ENCODE measurements around the gene MAP3K7.

Gene MAP3K7

GRCh38 chr6:90596967-90597539, 10.2 kb upstream of the MAP3K7 start:
- 0 out of 2 replicates have a peak overlapping the region, but pooled peaks have one; percentile 14 for H2AFZ ChIP-seq (ENCODE audit: low read length)
- no peak for DNase-seq
- no peak overlapping the region for H3K4me3 ChIP-seq (ENCODE audit: low read length)
- H3K4me1 ChIP-seq (ENCODE audit: low read length) = no peaks in the 10 kb centered on the region
- H4K20me1 ChIP-seq (ENCODE audit: insufficient read depth, low read length) = no peaks in the 10 kb centered on the region
- H3K9me3 ChIP-seq (replicated peaks; ENCODE audit: insufficient read depth, low read length) = no peaks in the 10 kb centered on the region
- H3K36me3 ChIP-seq (replicated peaks; ENCODE audit: insufficient read depth, low read length) = no peaks in the 10 kb centered on the region
- H3K27ac ChIP-seq (ENCODE audit: low read length) = no peak overlapping the region
- H3F3A ChIP-seq (ENCODE audit: insufficient read depth, low read length) = no peaks in the 10 kb centered on the region
- no peak overlapping the region for H3K9ac ChIP-seq (ENCODE audit: low read length)
- H3K79me2 ChIP-seq (ENCODE audit: low read length) = no peaks in the 10 kb centered on the region
- no peaks in the 10 kb centered on the region for H3K9me2 ChIP-seq (replicated peaks; ENCODE audit: insufficient read depth, low read length)
- H3K27me3 ChIP-seq (replicated peaks; ENCODE audit: insufficient read depth, low read length) = no peaks in the 10 kb centered on the region
- TF ChIP-seq CTCF (IDR thresholded peaks at IDR 0.05; ENCODE audit: low read length) (no peak), EZH2 (optimal IDR thresholded peaks at IDR 0.05; ENCODE audit: low read depth, low read length) (no peak), EZH2phosphoT487 (IDR thresholded peaks at IDR 0.05; ENCODE audit: low read length) (no peak)
- H3K4me2 ChIP-seq (ENCODE audit: low read depth, low read length) = no peak overlapping the region

GRCh38 chr6:90595854-90596253, 9.0 kb upstream of the MAP3K7 start:
- Histone ChIP-seq H3F3A (ENCODE audit: insufficient read depth, low read length) (no peaks in the 10 kb centered on the region), H3K27ac (ENCODE audit: low read length) (no peak overlapping the region), H2AFZ (ENCODE audit: low read length) (no peak overlapping the region), H3K9ac (ENCODE audit: low read length) (no peak overlapping the region), H3K4me3 (ENCODE audit: low read length) (no peak overlapping the region), H3K9me2 (replicated peaks; ENCODE audit: insufficient read depth, low read length) (no peaks in the 10 kb centered on the region), H3K36me3 (replicated peaks; ENCODE audit: insufficient read depth, low read length) (no peaks in the 10 kb centered on the region), H3K27me3 (replicated peaks; ENCODE audit: insufficient read depth, low read length) (no peaks in the 10 kb centered on the region), H3K4me1 (ENCODE audit: low read length) (no peaks in the 10 kb centered on the region), H3K79me2 (ENCODE audit: low read length) (no peaks in the 10 kb centered on the region), H3K4me2 (ENCODE audit: low read depth, low read length) (no peak overlapping the region), H3K9me3 (replicated peaks; ENCODE audit: insufficient read depth, low read length) (no peaks in the 10 kb centered on the region), H4K20me1 (ENCODE audit: insufficient read depth, low read length) (no peaks in the 10 kb centered on the region)
- TF ChIP-seq EZH2phosphoT487 (IDR thresholded peaks at IDR 0.05; ENCODE audit: low read length) (no peak), EZH2 (optimal IDR thresholded peaks at IDR 0.05; ENCODE audit: low read depth, low read length) (no peak), CTCF (IDR thresholded peaks at IDR 0.05; ENCODE audit: low read length) (no peak)
- DNase-seq = no peak

- peak; percentile 6 for DNase-seq
- H3K4me1 ChIP-seq (ENCODE audit: low read length) = 0 out of 2 replicates have a peak, but pooled peaks cover 12% of the 10 kb centered on the region
- no peak for TF ChIP-seq EZH2 (optimal IDR thresholded peaks at IDR 0.05; ENCODE audit: low read depth, low read length)
- TF ChIP-seq CTCF (IDR thresholded peaks at IDR 0.05; ENCODE audit: low read length) = no peak
- no peak for TF ChIP-seq EZH2phosphoT487 (IDR thresholded peaks at IDR 0.05; ENCODE audit: low read length)
- peaks cover 3% of the 10 kb centered on the region; the same call in 1 of the 2 replicates for H3F3A ChIP-seq (ENCODE audit: insufficient read depth, low read length)
- peak overlapping the region; percentile 99 for H2AFZ ChIP-seq (ENCODE audit: low read length)
- no peaks in the 10 kb centered on the region for H4K20me1 ChIP-seq (ENCODE audit: insufficient read depth, low read length)
- H3K36me3 ChIP-seq (replicated peaks; ENCODE audit: insufficient read depth, low read length) = no peaks in the 10 kb centered on the region
- peak overlapping the region; percentile 97 for H3K27ac ChIP-seq (ENCODE audit: low read length)
- H3K9me3 ChIP-seq (replicated peaks; ENCODE audit: insufficient read depth, low read length) = no peaks in the 10 kb centered on the region
- peak overlapping the region; percentile 17; the same call in 1 of the 2 replicates for H3K4me2 ChIP-seq (ENCODE audit: low read depth, low read length)
- peak overlapping the region; percentile 89 for H3K4me3 ChIP-seq (ENCODE audit: low read length)
- no peaks in the 10 kb centered on the region for H3K9me2 ChIP-seq (replicated peaks; ENCODE audit: insufficient read depth, low read length)
- H3K79me2 ChIP-seq (ENCODE audit: low read length) = peaks cover 52% of the 10 kb centered on the region
- H3K27me3 ChIP-seq (replicated peaks; ENCODE audit: insufficient read depth, low read length) = no peaks in the 10 kb centered on the region
- peak overlapping the region; percentile 90 for H3K9ac ChIP-seq (ENCODE audit: low read length)
These were observed 381 bp downstream of the MAP3K7 start for GRCh38 chr6:90586546-90586835.

Measured in MM.1S (cell line).